Right atrium auricular region (tissue), 2 donors: Measurements from ENCODE around the gene CCDC191. TPM values are rescaled to one million over a fixed set of nuclear protein-coding genes. Genes with fewer than 3 reads are reported as not detected.

Source experiments
- DNase-seq: peaks from one replicate; pipeline ENCODE4 v3.0.0-alpha.2; 2019; ENCODE audit warnings: low spot score
- H3K27ac ChIP-seq, 2 donors: fragments of 200-600 bp; sonication (generic); 1 replicate in 1 of 2; 2 replicates in 1 of 2; pipeline ENCODE4 v1.5.1; 2016 to 2019
- H3K27me3 ChIP-seq, 2 donors: fragments of 200-600 bp; sonication (generic); one replicate each; pipeline versions ENCODE4 v1.5.1 to v1.6.0; 2017 to 2019
- H3K36me3 ChIP-seq: fragments of 200-600 bp; sonication (generic); one replicate; pipeline ENCODE4 v1.5.1; 2016
- H3K4me1 ChIP-seq, 2 donors: fragments of 200-600 bp; sonication (generic); one replicate each; pipeline versions ENCODE4 v1.5.1 to v1.6.0; 2017 to 2019
- H3K4me3 ChIP-seq, 2 donors: fragments of 200-600 bp; sonication (generic); 1 replicate in 1 of 2; 2 replicates in 1 of 2; pipeline ENCODE4 v1.5.1; 2017 to 2019; ENCODE audit warnings: mild to moderate bottlenecking in 1 of 2, moderate library complexity in 1 of 2
- H3K9me3 ChIP-seq, 2 donors: fragments of 200-600 bp; sonication (generic); one replicate each; pipeline ENCODE4 v1.5.1; 2019
- total RNA-seq, 2 donors: library from RNA; depleted of rRNA; stranded (reverse); fragments of >200 nt; gene quantifications; one replicate each; pipeline ENCODE4 v1.1.0, GENCODE V29; 2016
- TF ChIP-seq, protein P1 (sequence below), 2 donors: fragments of 200-600 bp; sonication (generic); IDR thresholded peaks; one replicate each; pipeline ENCODE4 v1.5.1; 2019; ENCODE audit warnings: antibody characterized with exemption in 2 of 2

Gene CCDC191
- total RNA-seq, 2 donors from 2014 or later, result 0.75 to 1.3 TPM

DNA sequence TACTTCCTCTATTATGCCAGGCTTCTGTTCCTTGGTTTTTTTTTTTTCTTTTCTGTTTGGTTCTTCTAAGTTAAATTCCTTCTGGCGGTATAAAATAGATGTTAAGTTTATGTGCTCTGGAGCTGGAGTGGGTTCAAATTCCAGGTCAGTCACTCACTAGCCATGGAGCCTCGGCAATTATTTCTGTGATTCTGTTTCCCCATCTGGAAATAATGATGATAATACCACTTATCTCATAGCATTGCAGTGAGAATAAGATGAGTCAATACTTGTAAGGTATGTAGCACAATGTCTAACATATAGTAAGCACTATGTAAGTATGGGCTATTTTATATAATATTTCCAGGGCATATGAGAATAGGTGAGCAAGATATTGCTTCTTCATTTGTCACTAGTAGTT is 141.7 kb downstream of the CCDC191 start:
- H3K4me3 ChIP-seq, result no peak overlapping the region
- no peaks in the 10 kb centered on the region for H3K27me3 ChIP-seq
- no peaks in the 10 kb centered on the region for H3K4me1 ChIP-seq
- TF ChIP-seq, protein P1, sequence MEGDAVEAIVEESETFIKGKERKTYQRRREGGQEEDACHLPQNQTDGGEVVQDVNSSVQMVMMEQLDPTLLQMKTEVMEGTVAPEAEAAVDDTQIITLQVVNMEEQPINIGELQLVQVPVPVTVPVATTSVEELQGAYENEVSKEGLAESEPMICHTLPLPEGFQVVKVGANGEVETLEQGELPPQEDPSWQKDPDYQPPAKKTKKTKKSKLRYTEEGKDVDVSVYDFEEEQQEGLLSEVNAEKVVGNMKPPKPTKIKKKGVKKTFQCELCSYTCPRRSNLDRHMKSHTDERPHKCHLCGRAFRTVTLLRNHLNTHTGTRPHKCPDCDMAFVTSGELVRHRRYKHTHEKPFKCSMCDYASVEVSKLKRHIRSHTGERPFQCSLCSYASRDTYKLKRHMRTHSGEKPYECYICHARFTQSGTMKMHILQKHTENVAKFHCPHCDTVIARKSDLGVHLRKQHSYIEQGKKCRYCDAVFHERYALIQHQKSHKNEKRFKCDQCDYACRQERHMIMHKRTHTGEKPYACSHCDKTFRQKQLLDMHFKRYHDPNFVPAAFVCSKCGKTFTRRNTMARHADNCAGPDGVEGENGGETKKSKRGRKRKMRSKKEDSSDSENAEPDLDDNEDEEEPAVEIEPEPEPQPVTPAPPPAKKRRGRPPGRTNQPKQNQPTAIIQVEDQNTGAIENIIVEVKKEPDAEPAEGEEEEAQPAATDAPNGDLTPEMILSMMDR (IDR thresholded peaks at IDR 0.05), result no peak
- no peak overlapping the region for H3K27ac ChIP-seq
- DNase-seq, result no peak
- no peaks in the 10 kb centered on the region for H3K9me3 ChIP-seq
- H3K36me3 ChIP-seq, result no peaks in the 10 kb centered on the region

Other genes with a start within 250 kb of the CCDC191 start
- 1 to 10 TPM; 1.2 to 3.0 TPM for gene GRAMD1C, start 217.7 kb downstream of the CCDC191 start, total RNA-seq
- 1 to 10 TPM; 1.1 to 2.0 TPM for gene ZDHHC23, start 108.5 kb downstream of the CCDC191 start, total RNA-seq
- gene QTRT2, start 211 bp upstream of the CCDC191 start, total RNA-seq, result 1 to 10 TPM; 4.9 to 5.6 TPM
- gene DRD3, start 122.5 kb upstream of the CCDC191 start, total RNA-seq, result not detected
- not detected for gene ZNF80, start 181.1 kb upstream of the CCDC191 start, total RNA-seq
- under 1 TPM in 1 of 2 donors, not detected in 1; 0.67 TPM for gene TIGIT, start 237.5 kb upstream of the CCDC191 start, total RNA-seq